Erythroblast (primary cell): ENCODE results near the gene FCHO1.

Experiments
- GATA1 ChIP-seq: IDR thresholded peaks from 2 replicates; pipeline ENCODE4 v1.6.1; 2011; ENCODE audit warnings: low read depth, mild to moderate bottlenecking, control low read depth, low read length, moderate library complexity
- POLR2A ChIP-seq: IDR thresholded peaks from 2 replicates; pipeline ENCODE4 v1.6.1; 2011; ENCODE audit warnings: mild to moderate bottlenecking, low read length

DNA sequence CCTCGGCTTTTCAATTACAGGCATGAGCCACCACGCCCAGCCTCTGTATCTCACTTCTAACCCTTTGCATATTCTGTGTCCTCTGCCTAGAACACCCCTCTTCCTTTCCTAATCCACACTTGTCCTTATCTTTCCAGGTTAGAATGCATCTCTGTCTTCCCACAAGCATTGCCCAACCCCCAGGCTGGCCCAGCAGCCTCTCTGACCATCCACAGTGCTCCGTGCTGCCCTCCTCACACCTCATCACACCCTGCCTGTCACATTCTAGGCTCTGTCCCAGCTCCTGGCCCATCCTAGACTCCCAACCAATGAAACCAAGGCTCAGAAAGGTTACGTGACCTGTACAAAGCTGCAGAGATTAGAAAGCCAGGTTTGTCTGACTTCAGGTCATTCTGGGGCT lies 85.3 kb downstream of the FCHO1 start:
- no peak for TF ChIP-seq POLR2A
- no peak for TF ChIP-seq GATA1
